Stimulated activated CD4-positive, alpha-beta T cell treated with anti-CD3 and anti-CD28 coated beads, TNF-alpha, amount 100 ng/mL, for 4 hours (primary cell): Measurements from ENCODE around the gene PCDHGB6.
"Not testable (repeated sequence)": the region's sequence is repeated elsewhere in the genome, so short reads cannot be mapped to it uniquely, and the experiment has no call there.

Experiments
- DNase-seq, 3 experiments: peaks; one replicate each; pipeline ENCODE4 v3.0.0-alpha.2; 2020; ENCODE audit warnings: low read depth in 3 of 3

PCDHGB6 gene

DNA sequence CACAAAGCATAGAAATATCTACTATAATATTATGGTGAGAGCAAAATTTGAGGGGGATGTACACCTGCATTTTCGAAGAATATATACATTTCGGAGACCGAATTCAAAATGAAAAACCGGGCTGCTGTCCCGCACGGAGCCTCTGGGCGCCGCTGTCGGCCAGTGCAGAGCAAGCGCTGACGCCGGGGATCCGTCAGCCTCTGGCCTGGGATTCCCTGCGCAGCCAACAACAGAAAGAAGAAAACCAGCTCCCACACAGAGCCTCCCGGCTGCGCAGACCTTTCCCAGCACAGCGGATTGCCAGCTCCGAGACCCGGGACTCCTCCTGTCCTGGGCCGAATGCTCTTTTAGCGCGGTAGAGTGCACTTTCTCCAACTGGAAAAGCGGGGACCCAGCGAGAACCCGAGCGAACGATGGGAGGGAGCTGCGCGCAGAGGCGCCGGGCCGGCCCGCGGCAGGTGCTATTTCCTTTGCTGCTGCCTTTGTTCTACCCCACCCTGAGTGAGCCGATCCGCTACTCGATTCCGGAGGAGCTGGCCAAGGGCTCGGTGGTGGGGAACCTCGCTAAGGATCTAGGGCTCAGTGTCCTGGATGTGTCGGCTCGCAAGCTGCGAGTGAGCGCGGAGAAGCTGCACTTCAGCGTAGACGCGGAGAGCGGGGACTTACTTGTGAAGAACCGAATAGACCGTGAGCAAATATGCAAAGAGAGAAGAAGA, at the start of gene PCDHGB6:
Gene PCDHGB6 (plus strand): TSS at position 232 of the 716 bp plus-strand sequence. CDS start 182 bp downstream, at position 414.
- DNase-seq: not testable (repeated sequence)

GRCh38 chr5:141359790-141360426, 47.9 kb upstream of the PCDHGB6 start, which contains the start of gene PCDHGB2:
TSS of gene PCDHGB2 (plus strand) at chr5:141359994. CDS start at chr5:141360136, 142 bp downstream.
- no peak for DNase-seq

GRCh38 chr5:141360685-141361084, 47.1 kb upstream of the PCDHGB6 start:
- no peak for DNase-seq

- no peak for DNase-seq
Observed at GRCh38 chr5:141362719-141363118, 45.1 kb upstream of the PCDHGB6 start.

DNA sequence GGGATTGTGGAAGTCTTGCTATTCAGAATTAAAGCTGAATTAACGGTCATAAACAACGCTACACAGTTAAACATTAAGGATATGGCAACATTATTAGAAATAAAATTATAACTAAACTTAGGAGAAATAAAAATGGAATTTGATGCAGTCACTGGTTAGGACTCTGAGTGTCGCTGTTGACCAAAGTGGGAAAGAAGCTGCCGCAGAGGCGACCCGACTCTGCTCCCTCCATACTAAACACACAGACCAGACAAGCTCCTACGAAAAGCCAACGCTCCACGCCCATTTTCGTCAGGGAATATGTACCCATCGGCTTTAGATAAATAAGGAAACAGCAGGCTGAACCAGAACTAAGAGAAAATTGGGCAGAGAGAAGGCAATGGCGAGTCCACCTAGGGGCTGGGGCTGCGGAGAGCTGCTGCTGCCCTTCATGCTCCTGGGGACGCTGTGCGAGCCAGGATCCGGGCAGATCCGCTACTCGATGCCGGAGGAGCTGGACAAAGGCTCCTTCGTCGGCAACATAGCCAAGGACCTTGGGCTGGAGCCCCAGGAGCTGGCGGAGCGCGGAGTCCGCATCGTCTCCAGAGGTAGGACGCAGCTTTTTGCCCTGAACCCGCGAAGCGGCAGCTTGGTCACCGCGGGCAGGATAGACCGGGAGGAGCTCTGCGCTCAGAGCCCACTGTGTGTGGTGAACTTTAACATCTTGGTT, 43.7 kb upstream of the PCDHGB6 start, which contains the start of gene PCDHGA5:
Gene PCDHGA5 (plus strand): TSS at position 211 of the 709 bp plus-strand sequence. CDS start 169 bp downstream, at position 380.
- DNase-seq: no peak

GRCh38 chr5:141366016-141366896, 41.6 kb upstream of the PCDHGB6 start:
- no peak for DNase-seq

GRCh38 chr5:141369994-141370848, 37.6 kb upstream of the PCDHGB6 start, which contains the start of gene PCDHGB3:
TSS of gene PCDHGB3 (plus strand) at chr5:141370242. CDS start at chr5:141370395, 153 bp downstream.
- no peak for DNase-seq

DNA sequence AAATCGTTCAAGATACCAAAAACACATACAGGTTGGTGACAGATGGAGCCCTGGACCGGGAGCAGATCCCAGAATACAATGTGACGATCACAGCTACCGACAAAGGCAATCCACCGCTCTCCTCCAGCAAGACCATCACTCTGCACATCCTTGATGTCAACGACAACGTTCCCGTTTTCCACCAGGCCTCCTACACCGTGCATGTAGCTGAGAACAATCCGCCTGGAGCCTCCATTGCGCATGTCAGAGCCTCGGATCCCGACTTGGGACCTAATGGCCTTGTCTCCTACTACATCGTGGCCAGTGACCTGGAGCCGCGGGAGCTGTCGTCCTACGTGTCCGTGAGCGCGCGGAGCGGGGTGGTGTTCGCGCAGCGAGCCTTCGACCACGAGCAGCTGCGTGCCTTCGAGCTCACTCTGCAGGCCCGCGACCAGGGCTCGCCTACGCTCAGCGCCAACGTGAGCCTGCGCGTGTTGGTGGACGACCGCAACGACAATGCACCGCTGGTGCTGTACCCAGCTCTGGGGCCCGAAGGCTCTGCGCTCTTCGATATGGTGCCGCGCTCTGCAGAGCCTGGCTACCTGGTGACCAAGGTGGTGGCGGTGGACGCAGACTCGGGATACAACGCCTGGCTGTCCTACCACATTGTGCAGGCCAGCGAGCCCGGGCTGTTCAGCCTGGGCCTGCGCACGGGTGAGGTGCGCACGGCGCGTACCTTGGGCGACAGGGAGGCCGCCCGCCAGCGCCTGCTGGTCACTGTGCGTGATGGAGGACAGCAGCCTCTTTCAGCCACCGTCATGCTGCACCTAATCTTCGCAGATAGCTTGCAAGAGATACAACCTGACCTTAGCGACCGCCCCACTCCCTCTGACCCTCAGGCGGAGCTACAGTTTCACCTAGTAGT, 36.0 kb upstream of the PCDHGB6 start:
- no peak for DNase-seq

DNA sequence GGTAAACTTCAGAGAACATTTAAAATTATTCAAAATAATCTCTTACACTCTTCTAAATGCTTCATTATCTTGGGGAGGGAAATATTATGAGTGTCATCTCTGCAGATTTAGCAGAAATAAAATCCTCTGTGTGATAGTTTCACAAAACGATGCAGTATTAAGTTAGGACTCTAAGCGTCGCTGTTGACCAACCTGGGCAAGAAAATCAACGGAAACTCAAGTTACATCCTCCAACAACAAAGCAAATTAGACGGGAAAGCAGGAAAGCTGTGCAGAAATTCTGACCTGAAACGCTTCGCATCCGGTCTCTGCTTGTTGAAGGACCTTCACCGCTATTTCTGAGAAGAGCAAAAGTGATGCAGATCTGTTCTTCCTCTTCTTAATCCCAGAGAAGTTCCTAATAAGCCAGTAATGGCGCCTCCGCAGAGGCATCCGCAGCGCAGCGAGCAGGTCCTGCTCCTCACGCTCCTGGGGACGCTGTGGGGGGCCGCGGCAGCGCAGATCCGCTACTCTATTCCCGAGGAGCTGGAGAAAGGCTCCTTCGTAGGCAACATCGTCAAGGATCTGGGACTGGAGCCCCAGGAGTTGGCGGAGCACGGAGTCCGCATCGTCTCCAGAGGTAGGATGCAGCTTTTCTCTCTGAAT, 34.0 kb upstream of the PCDHGB6 start, which contains the start of gene PCDHGA6:
Gene PCDHGA6 (plus strand): TSS at position 219 of the 645 bp plus-strand sequence. CDS start 193 bp downstream, at position 412.
- no peak for DNase-seq

GRCh38 chr5:141374627-141375026, 33.2 kb upstream of the PCDHGB6 start:
- DNase-seq: no peak

DNA sequence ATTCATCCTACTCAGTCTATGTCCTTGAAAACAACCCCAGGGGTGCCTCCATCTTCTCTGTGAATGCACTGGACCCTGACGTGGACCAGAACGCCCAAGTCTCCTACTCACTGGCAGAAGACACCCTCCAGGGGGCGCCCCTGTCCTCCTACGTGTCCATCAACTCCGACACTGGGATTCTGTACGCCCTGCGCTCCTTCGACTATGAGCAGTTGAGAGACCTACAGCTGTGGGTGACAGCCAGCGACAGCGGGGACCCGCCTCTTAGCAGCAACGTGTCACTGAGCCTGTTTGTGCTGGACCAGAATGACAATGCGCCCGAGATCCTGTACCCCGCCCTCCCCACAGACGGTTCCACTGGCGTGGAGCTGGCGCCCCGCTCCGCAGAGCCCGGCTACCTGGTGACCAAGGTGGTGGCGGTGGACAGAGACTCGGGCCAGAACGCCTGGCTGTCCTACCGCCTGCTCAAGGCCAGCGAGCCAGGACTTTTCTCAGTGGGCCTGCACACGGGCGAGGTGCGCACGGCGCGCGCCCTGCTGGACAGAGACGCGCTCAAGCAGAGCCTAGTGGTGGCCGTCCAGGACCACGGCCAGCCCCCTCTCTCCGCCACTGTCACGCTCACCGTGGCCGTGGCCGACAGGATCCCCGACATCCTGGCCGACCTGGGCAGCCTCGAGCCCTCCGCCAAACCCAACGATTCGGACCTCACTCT, 32.2 kb upstream of the PCDHGB6 start:
- DNase-seq: not testable (repeated sequence)

DNA sequence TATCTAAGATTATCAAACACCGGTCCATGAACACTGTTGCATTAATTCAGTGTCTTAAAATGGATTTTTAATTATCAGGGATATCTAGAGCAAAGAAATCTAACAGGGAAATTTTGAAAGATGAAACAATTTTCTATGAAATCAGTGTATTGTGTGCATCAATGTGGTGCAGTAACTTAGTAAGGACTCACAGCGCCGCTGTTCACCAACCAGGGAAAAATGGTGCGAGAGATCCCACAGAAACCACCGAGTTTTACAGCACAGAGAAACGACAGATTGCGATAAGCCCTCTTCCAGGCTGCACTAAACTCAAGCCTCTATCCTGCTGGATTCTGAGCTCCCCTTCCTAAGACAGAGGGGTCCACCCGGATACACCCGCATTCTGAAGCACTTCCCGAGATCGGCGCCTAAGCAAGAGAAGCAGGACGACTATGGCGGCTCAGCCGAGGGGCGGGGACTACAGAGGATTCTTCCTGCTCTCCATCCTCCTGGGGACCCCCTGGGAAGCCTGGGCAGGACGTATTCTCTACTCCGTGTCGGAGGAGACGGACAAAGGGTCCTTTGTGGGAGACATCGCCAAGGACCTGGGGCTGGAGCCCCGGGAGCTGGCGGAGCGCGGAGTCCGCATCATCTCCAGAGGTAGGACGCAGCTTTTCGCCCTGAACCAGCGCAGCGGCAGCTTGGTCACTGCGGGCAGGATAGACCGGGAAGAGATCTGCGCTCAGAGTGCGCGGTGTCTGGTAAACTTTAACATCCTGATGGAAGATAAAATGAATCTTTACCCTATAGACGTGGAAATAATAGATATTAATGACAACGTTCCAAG, 25.1 kb upstream of the PCDHGB6 start, which contains the start of gene PCDHGA7:
Gene PCDHGA7 (plus strand): TSS at position 274 of the 826 bp plus-strand sequence. CDS start 158 bp downstream, at position 432.
- DNase-seq: no peak

- DNase-seq: no peak
Observed at GRCh38 chr5:141383345-141383744, 24.5 kb upstream of the PCDHGB6 start.

GRCh38 chr5:141384471-141385267, 23.2 kb upstream of the PCDHGB6 start:
- no peak for DNase-seq

DNA sequence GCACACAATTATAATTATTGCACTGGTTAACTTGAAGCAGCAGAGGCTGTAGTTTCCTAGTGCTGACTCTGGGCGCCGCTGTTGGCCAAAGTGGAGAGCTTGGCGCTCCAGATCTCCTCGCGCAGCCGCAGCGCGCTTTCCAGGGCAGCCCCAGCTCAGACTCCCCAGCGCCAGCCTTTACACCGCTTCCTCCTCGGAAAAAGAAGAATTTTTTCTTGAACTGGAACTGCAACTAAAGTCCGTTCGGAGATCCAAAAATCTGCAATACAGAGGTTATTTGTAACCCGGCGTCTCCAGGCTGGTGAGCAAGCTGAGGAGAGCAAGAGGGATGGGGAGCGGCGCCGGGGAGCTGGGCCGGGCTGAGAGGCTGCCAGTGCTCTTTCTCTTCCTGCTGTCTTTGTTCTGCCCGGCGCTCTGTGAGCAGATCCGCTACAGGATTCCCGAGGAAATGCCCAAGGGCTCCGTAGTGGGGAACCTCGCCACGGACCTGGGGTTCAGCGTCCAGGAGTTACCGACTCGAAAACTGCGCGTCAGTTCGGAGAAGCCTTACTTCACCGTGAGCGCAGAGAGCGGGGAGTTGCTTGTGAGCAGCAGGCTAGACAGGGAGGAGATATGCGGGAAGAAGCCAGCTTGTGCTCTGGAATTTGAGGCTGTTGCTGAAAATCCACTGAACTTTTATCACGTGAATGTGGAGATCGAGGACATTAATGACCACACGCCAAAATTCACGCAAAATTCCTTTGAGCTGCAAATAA, 20.1 kb upstream of the PCDHGB6 start, which contains the start of gene PCDHGB4:
Gene PCDHGB4 (plus strand): TSS at position 142 of the 755 bp plus-strand sequence. CDS start 187 bp downstream, at position 329.
- DNase-seq: not testable (repeated sequence)
